D341Med (cell line): Measurements from ENCODE around the gene TBC1D22A.
"Not testable (repeated sequence)": the region's sequence is repeated elsewhere in the genome, so short reads cannot be mapped to it uniquely, and the experiment has no call there.

ENCODE experiments used
- DNase-seq: peaks from one replicate; pipeline ENCODE4 v3.0.0; 2012; ENCODE audit warnings: low spot score

The TBC1D22A gene

GRCh38 chr22:46774253-46774979, 12.0 kb downstream of the TBC1D22A start:
- no peak for DNase-seq

GRCh38 chr22:46774980-46775849, 12.8 kb downstream of the TBC1D22A start:
- no peak for DNase-seq

DNA sequence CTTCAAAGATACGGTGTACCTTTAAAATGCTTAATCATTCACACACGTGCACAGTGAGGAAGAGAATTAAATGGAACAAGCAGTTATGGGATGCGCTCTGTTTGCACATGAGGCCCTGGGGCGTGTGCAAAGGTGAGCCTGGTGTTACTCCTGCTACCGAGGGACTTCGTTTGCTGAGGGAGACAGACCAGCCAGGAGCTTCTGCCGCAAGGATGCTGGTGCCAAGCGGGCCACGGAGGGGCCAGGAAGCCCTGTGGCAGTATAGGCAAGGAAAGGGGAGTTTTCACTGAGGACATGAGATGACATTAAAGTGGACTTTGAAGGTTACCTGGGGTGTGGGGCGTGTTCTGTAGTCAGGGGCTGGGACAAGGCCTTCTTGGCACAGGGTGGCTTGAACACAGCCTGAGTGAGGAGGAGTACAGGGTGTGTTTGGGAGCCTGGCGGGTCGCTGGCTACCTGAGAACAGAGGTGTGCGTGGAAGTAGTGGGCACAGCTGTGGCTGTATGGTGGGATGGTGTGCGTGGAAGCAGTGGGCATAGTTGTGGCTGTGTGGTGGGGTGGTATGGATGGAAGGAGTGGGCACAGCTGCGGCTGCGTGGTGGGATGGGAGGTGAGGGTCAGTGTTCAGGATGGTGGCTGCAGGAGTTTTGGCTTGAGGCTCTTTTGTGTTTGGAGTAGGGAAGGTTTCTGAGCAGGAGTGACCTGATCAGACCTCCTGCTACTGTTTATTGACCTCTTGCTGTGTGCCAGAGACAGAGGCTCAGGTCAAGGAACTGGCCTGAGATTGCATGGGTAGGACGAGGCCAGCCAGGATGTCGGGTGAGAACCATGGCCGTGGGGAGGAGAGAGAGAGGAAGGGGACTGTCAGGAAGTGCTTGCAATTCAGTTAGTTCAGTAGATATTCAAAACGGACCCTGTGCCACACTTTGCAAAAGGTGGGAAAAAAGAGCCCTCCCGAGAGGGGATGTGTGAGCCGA, 13.7 kb downstream of the TBC1D22A start:
- no peak for DNase-seq

DNA sequence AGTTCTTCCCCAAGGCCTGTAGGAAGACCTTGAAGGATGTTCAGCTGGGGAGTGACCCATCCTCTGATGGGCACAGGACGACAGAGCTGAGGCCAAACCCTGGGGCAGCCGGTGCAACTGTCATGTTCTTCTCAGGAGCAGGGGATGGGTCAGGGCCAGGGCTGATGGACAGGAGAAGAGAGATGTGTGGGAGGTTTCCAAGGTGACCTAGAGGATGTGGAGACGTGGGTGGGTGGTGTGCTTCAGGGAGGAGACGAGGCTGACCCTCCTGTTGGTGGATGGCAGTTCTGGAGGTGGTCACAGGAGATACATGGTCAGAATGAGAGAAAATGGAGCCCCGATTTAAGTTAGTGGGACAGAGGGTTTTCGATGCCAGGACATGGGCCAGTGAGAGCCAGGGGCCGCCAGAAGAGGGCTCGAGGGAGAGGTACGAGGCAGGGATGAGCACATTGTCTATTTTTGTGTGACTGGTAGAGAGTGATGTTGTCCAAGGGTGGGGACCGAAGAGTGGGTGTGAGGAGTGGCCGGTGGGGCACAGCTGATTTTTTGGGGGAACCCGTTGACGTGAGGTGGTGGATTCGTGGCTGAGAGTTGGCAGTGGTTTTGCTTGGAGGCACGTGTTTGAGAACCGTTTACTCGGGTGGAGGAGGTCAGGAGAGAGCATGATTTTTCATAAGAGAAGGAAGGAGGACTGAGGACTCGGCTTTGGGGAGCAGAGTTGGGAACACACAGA, 14.6 kb downstream of the TBC1D22A start:
- no peak for DNase-seq

DNA sequence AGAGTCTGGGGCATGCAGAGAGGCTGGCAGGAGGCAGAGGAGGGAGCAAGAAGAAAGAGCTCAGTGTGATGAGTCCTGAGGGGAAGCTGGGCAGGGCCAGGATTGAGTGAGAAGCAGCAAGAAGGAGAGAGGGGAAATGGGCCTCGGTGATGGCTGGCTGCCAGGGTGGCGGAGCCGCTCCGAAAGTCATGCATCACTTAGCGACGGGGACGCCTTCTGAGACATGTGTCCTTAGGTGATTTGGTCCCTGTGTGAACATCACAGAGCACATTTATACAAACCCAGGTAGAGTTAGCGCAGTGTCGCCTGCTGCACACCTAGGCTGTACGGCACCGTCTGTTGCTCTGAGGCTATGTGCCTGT, 15.1 kb downstream of the TBC1D22A start:
- peak; percentile 14 for DNase-seq

- no peak for DNase-seq
These were observed 16.6 kb downstream of the TBC1D22A start for GRCh38 chr22:46779023-46779422.

DNA sequence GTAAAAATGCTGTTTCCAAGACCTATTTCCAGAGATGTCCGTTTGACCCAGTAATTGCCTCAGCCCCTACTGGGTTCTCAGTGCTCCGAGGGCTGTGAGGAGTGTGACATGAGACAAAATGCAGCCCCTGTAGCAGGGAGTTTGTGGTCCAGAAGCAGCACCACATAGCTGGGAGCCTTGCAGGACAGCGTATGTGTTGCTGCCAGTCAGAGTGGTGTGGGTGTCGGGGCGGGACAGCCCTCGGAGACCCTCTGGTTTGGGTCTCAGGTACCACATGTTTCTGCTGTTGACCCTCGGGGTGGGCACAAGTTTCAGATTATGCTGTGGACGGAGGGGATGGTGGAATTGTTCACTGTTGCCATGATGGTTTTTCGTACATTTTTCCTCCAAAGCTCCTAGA, 17.2 kb downstream of the TBC1D22A start:
- no peak for DNase-seq

DNA sequence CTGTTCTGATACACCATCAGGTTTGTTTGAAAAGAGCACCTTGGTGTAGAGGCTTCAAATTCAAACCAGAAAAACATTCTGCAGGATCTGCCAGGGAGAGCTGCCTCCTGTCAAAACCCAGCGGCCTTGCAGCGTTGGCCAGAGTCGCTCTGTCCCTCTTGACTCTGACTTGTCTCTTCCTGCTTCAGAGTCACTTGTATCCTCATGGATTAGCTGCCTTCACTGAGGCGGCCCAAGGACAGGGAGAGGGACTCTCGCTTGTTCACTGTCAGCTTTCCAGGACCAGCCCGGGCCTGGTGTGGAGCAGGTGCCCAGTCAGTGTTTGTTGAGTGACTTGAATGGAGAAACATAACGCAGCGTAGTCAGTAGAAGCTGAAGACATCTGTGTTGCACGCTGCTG, 18.0 kb downstream of the TBC1D22A start:
- no peak for DNase-seq

- no peak for DNase-seq
These were observed 18.8 kb downstream of the TBC1D22A start for GRCh38 chr22:46781291-46781690.

DNA sequence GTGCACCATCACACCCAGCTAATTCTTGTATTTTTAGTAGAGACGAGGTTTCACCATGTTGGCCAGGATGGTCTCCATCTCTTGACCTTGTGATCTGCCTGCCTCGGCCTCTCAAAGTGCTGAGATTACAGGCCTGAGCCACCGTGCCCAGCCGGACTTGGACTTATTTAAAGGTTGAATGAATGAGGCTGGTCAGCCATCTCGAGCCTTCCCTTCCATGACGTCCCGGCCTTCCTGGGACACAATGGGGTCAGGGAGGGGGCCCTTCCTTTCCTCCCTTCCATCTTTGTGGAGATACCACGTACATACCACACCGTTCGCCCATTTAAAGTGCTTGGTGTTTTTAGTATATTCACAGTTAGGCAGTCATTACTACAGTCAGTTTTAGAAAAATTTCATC, 19.8 kb downstream of the TBC1D22A start:
- not testable (repeated sequence) for DNase-seq

- no peak for DNase-seq
These were observed 21.3 kb downstream of the TBC1D22A start for GRCh38 chr22:46783721-46784120.

GRCh38 chr22:46788441-46789172, 26.2 kb downstream of the TBC1D22A start:
- peak; percentile 10 for DNase-seq

- DNase-seq: no peak
These were observed 27.5 kb downstream of the TBC1D22A start for GRCh38 chr22:46789992-46790391.

- no peak for DNase-seq
These were observed 28.8 kb downstream of the TBC1D22A start for GRCh38 chr22:46791201-46791731.

DNA sequence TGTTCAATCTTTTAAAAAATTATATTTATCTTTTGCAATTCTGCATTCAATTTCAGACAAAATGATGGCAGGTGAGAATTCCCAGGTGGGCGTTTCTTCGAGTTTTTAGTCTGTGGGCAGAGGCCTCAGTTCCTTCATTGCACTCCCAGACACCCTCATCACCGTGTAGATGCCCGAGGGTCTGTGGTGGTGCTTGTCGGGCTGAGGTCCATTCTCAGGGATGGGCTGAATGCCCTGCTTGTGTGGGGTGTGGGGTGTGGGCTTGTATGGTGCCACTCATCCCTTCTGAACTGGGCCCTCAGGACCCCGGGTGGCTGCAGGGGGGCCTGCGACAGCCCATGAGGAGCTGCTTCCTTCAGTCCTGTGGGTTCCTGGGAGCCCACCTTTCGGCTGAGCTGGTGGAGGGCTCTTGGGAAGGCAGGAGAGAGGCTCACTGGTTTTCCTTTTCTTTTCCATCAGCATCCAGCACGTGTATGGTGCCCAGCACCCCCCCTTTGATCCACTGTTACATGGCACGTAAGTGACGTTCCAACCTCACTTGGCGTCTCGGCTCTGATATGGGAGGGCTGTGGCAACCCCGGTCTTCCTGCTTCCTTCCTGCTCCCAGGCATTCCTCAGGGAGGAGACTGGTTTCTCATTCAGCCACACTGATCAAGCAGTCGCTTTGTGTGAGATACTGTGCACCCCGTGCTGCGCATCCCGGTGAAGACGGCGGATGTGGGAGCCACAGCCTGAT, 29.8 kb downstream of the TBC1D22A start:
- no peak for DNase-seq

- no peak for DNase-seq
These were observed 30.4 kb downstream of the TBC1D22A start for GRCh38 chr22:46792841-46793261.

DNA sequence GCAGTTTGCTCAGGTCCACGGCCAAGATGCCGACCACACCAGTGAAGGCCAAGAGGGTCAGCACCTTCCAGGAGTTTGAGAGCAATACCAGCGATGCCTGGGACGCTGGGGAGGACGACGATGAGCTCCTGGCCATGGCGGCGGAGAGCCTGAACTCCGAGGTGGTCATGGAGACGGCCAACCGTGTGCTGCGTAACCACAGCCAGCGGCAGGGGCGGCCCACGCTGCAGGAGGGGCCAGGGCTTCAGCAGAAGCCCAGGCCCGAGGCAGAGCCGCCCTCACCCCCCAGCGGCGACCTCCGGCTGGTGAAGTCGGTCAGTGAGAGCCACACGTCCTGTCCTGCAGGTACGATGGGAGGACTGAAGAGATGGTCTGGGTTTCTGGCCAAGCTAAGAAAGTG, 31.0 kb downstream of the TBC1D22A start:
- no peak for DNase-seq

DNA sequence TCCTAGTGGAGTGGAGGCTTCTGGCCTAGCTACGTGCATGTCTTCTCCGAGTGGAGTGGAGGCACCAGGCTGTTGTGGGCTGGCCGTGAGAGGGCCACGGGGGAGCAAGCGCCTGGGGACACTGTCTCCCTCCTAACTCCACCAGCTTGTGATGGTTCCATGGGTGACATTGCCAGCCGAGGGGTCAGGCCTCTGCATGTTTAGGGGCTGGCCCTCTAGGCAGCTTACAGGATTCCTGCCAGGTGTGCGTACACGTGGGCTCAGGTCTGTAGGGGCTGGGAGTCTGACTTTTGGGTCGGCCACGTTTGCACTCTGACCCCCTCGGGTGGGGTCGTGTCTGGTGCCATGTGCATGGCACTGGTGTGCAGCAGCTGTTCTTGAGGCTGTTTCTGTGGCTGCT, 31.6 kb downstream of the TBC1D22A start:
- no peak for DNase-seq

GRCh38 chr22:46794491-46794890, 32.0 kb downstream of the TBC1D22A start:
- DNase-seq: no peak

GRCh38 chr22:46795140-46795539, 32.7 kb downstream of the TBC1D22A start:
- DNase-seq: no peak
